GM21423 (cell line): ENCODE results near the gene CLDN15.
"Not testable (repeated sequence)": the region's sequence is repeated elsewhere in the genome, so short reads cannot be mapped to it uniquely, and the experiment has no call there.

Experiments
- ATAC-seq: cut with Tn5 transposase; IDR thresholded peaks from one replicate; pipeline ENCODE4 v1.9.1; 2021; ENCODE audit warnings: mild to moderate bottlenecking, moderate library complexity; ENCODE audit not compliant: unreplicated experiment

Gene CLDN15

GRCh38 chr7:101200862-101201599 lies 36.6 kb downstream of the CLDN15 start, which contains the start of gene MOGAT3:
MOGAT3 (minus strand) TSS chr7:101201036; CDS start chr7:101200854, 182 bp downstream.
- ATAC-seq = no peak

- ATAC-seq = no peak
Observed at GRCh38 chr7:101200504-101200861, 37.1 kb downstream of the CLDN15 start.

DNA sequence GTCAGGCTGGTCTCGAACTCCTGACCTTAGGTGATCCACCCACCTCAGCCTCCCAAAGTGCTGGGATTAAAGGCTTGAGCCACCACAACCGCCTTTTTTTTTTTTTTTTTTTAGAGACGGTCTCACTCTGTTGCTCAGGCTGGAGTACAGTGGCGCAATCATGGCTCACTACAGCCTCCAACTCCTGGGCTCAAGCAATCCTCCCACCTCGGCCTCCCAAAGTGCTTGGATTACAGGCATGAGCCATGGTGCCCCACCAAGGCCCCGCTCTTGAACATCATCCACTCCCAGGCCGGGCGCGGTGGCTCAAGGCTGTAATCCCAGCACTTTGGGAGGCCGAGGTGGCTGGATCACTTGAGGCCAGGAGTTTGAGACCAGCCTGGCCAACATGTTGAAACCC lies 38.1 kb downstream of the CLDN15 start:
- not testable (repeated sequence) for ATAC-seq

DNA sequence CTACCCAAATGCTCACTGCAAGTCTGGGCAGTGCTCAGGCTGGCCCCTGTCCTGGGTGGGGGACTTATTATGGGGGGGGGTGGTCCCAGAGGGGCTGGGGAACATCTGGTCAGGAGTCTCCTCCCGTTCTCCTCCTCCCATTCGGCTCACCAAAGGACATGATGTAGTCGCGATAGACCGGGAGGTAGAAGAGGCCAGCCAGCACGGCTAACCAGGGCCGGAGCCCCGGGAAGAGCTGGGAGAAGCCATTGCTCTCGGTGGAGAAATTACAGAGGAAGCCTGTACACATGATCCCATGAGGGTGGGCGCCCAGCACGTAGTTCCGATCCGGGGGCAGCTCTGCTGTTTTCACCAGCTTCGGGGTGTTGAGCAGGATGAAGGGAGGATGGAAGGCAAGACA lies 39.1 kb downstream of the CLDN15 start:
- ATAC-seq = no peak

DNA sequence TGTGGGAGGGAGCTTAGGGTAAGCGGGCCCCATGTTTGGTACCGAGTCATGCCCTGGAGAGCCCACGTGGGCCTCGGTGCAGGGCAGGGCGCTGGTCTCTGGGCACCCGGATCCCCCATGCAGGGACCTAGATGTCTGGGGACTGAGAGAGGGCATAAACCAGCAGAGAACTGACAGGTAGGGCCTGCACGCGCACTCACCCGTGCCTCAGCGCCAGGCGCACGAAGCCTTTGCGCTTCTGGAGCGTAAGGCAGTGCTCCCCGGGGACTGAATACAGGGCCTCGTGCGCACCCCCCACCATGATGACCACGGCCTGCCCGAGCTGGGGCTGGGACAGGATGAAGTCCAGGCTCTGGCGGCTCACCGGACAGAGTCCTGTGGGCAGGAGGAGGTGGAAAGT lies 39.6 kb downstream of the CLDN15 start:
- no peak for ATAC-seq

GRCh38 chr7:101195884-101196283 lies 41.7 kb downstream of the CLDN15 start:
- no peak for ATAC-seq

DNA sequence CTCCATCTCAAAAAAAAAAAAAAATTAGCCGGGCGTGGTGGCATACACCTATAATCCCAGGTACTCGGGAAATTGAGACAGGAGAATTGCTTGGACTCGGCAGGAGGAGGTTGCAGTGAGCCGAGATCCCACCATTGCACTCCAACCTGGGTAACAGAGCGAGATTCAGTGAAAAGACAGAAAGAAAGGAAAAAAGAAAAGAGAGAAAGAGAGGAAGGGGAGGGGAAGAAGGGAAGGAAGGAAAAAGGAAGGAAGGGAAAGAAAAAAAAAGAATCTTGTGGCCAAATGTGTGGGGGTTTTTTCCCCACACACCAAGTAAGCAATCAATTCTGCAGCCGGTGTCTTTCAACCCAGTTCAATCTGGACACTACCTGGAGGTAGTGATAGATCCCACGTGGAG lies 48.5 kb downstream of the CLDN15 start:
- ATAC-seq = no peak

DNA sequence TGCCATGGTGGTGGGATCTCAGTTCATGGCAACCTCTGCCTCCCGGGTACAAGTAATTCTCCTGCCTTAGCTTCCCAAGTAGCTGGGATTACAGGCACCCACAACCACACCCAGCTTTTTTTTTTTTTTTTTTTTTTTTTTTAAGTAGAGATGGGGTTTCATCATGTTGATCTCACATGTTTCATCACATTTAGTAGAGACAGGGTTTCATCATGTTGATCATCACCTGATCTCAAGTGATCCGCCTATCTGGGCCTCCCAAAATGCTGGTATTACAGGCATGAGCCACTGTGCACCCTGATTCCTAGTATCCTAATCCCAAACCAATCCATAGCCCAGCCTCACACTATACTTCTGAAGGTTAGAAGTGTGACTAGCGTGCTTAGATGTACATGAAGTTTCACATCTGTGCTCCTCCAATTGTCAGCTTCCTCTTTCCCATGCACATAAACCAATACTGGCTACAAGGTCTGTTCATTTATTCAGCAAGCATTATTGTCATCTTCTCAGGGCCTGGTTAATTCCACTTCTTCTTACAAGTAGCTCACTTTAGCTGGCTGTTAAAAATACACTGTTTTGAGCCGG lies 50.7 kb downstream of the CLDN15 start:
- no peak for ATAC-seq

- ATAC-seq = no peak
Observed at GRCh38 chr7:101186194-101186593, 51.4 kb downstream of the CLDN15 start.

- no peak for ATAC-seq
Observed at GRCh38 chr7:101185258-101185839, 52.3 kb downstream of the CLDN15 start.
